ENCODE results near the gene RFC2.
"Not testable (repeated sequence)": the region's sequence is repeated elsewhere in the genome, so short reads cannot be mapped to it uniquely, and the experiment has no call there.

Gene RFC2

GRCh38 chr7:74262639-74263398, 8.6 kb upstream of the RFC2 start:
- POLR2A ChIA-PET, result interaction anchor here (1.0 kb wide), 1 partner anchor 13 kb away, joined by 3 read pairs; no protein-coding TSS in a partner anchor
- TF ChIP-seq CTCF (IDR thresholded peaks at IDR 0.05; ENCODE audit: control extremely low read depth, extremely low read depth, low read depth, missing control alignments), result no peak
- CTCF ChIA-PET, result interaction anchor here (1.5 to 1.6 kb wide), 2 partner anchors 9 to 21 kb away, joined by 4 read pairs; partner anchors contain the start of gene RFC2
- no peak for DNase-seq (ENCODE audit: extremely low spot score)

GRCh38 chr7:74258639-74259038, 4.4 kb upstream of the RFC2 start:
- no peak for TF ChIP-seq CTCF (IDR thresholded peaks at IDR 0.05; ENCODE audit: control extremely low read depth, extremely low read depth, low read depth, missing control alignments)
- ChIA-PET CTCF (interaction anchor here (1.5 to 2.1 kb wide), 2 partner anchors 28 to 52 kb away, joined by 3 to 4 read pairs; no protein-coding TSS in a partner anchor), POLR2A (no interaction called here)
- DNase-seq (ENCODE audit: extremely low spot score), result no peak

GRCh38 chr7:74256491-74257408, 2.6 kb upstream of the RFC2 start:
- DNase-seq (ENCODE audit: extremely low spot score), result no peak
- no peak for TF ChIP-seq CTCF (IDR thresholded peaks at IDR 0.05; ENCODE audit: control extremely low read depth, extremely low read depth, low read depth, missing control alignments)
- CTCF ChIA-PET, result interaction anchor here (0.8 to 2.1 kb wide), 5 partner anchors 18 to 144 kb away, joined by 3 to 7 read pairs (median 4); no protein-coding TSS in a partner anchor
- POLR2A ChIA-PET, result no interaction called here

GRCh38 chr7:74255461-74255860, 1.3 kb upstream of the RFC2 start:
- CTCF ChIA-PET, result interaction anchor here (1.5 to 1.6 kb wide), 2 partner anchors 20 to 29 kb away, joined by 3 to 5 read pairs; no protein-coding TSS in a partner anchor
- not testable (repeated sequence) for DNase-seq (ENCODE audit: extremely low spot score)
- POLR2A ChIA-PET, result interaction anchor here (0.6 kb wide), 1 partner anchor 178 kb away, joined by 3 read pairs; no protein-coding TSS in a partner anchor

GRCh38 chr7:74254858-74255379, 720 bp upstream of the RFC2 start:
- CTCF ChIA-PET, result interaction anchor here (1.3 to 3.0 kb wide), 5 partner anchors 8 to 48 kb away, joined by 3 to 14 read pairs (median 5); no protein-coding TSS in a partner anchor
- TF ChIP-seq CTCF (IDR thresholded peaks at IDR 0.05; ENCODE audit: control extremely low read depth, extremely low read depth, low read depth, missing control alignments), result no peak
- DNase-seq (ENCODE audit: extremely low spot score), result no peak
- POLR2A ChIA-PET, result interaction anchor here (0.6 kb wide), 2 partner anchors 40 to 178 kb away, joined by 3 read pairs; no protein-coding TSS in a partner anchor

GRCh38 chr7:74253835-74254128, 417 bp downstream of the RFC2 start:
- no peak for TF ChIP-seq CTCF (IDR thresholded peaks at IDR 0.05; ENCODE audit: control extremely low read depth, extremely low read depth, low read depth, missing control alignments)
- CTCF ChIA-PET, result interaction anchor here (1.3 to 3.0 kb wide), 6 partner anchors 9 to 148 kb away, joined by 4 to 14 read pairs (median 5); no protein-coding TSS in a partner anchor
- POLR2A ChIA-PET, result interaction anchor here (0.7 kb wide), 1 partner anchor 142 kb away, joined by 3 read pairs; no protein-coding TSS in a partner anchor
- DNase-seq (ENCODE audit: extremely low spot score), result no peak
